Mesothelial cell of epicardium (in vitro differentiated cells): ENCODE results near the gene PLAAT1. TPM values are rescaled to one million over a fixed set of nuclear protein-coding genes. Genes with fewer than 3 reads are reported as not detected.

ENCODE experiments used
- DNase-seq, 2 experiments: peaks; one replicate each; pipeline ENCODE4 v3.0.0; 2021; ENCODE audit warnings: low spot score in 2 of 2; ENCODE audit not compliant: unreplicated experiment in 2 of 2
- H3K27ac Mint-ChIP-seq: 2 replicates; pipeline ENCODE4 v1.8.0; 2021; ENCODE audit warnings: mixed read lengths
- H3K27me3 Mint-ChIP-seq: 2 replicates; pipeline ENCODE4 v1.8.0; 2021; ENCODE audit warnings: low read depth, mixed read lengths
- H3K36me3 Mint-ChIP-seq: 2 replicates; pipeline ENCODE4 v1.8.0; 2021; ENCODE audit warnings: mixed read lengths
- H3K4me1 Mint-ChIP-seq: 2 replicates; pipeline ENCODE4 v1.8.0; 2021; ENCODE audit warnings: mixed read lengths
- H3K4me3 Mint-ChIP-seq: 2 replicates; pipeline ENCODE4 v1.8.0; 2021; ENCODE audit warnings: mild to moderate bottlenecking, moderate library complexity, mixed read lengths
- H3K9me3 Mint-ChIP-seq: 2 replicates; pipeline ENCODE4 v1.8.0; 2021; ENCODE audit warnings: mixed read lengths
- total RNA-seq: library from RNA; stranded (reverse); gene quantifications from 3 replicates; pipeline ENCODE4 v1.2.1, GENCODE V29; 2021
- TF ChIP-seq, protein P1 (sequence below): fragments of 200-600 bp; sonication (generic); IDR thresholded peaks from one replicate; pipeline ENCODE4 v1.5.0; 2021; ENCODE audit warnings: antibody characterized with exemption; ENCODE audit not compliant: unreplicated experiment

PLAAT1 gene
- total RNA-seq, 1 donor from 2014 or later, result 2.1 TPM

GRCh38 chr3:193271101-193271840 lies 30.2 kb downstream of the PLAAT1 start:
- no peaks in the 10 kb centered on the region for H3K36me3 Mint-ChIP-seq
- no peak for DNase-seq
- H3K4me3 Mint-ChIP-seq, result no peak overlapping the region
- no peak overlapping the region for H3K27ac Mint-ChIP-seq
- H3K27me3 Mint-ChIP-seq, result no peaks in the 10 kb centered on the region
- H3K4me1 Mint-ChIP-seq, result peaks cover 4% of the 10 kb centered on the region
- TF ChIP-seq, protein P1, sequence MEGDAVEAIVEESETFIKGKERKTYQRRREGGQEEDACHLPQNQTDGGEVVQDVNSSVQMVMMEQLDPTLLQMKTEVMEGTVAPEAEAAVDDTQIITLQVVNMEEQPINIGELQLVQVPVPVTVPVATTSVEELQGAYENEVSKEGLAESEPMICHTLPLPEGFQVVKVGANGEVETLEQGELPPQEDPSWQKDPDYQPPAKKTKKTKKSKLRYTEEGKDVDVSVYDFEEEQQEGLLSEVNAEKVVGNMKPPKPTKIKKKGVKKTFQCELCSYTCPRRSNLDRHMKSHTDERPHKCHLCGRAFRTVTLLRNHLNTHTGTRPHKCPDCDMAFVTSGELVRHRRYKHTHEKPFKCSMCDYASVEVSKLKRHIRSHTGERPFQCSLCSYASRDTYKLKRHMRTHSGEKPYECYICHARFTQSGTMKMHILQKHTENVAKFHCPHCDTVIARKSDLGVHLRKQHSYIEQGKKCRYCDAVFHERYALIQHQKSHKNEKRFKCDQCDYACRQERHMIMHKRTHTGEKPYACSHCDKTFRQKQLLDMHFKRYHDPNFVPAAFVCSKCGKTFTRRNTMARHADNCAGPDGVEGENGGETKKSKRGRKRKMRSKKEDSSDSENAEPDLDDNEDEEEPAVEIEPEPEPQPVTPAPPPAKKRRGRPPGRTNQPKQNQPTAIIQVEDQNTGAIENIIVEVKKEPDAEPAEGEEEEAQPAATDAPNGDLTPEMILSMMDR, result no peak
- peaks cover 3% of the 10 kb centered on the region for H3K9me3 Mint-ChIP-seq

- no peak overlapping the region for H3K27ac Mint-ChIP-seq
- no peak overlapping the region for H3K4me3 Mint-ChIP-seq
- H3K9me3 Mint-ChIP-seq, result peaks cover 47% of the 10 kb centered on the region
- peaks cover 4% of the 10 kb centered on the region for H3K27me3 Mint-ChIP-seq
- TF ChIP-seq, protein P1, result no peak
- no peaks in the 10 kb centered on the region for H3K36me3 Mint-ChIP-seq
- DNase-seq, result no peak
- no peaks in the 10 kb centered on the region for H3K4me1 Mint-ChIP-seq
These were observed 51.4 kb downstream of the PLAAT1 start for GRCh38 chr3:193292386-193292785.

- no peak overlapping the region for H3K4me3 Mint-ChIP-seq
- H3K27me3 Mint-ChIP-seq, result peaks cover 14% of the 10 kb centered on the region
- TF ChIP-seq, protein P1, result no peak
- H3K36me3 Mint-ChIP-seq, result no peaks in the 10 kb centered on the region
- no peak overlapping the region for H3K27ac Mint-ChIP-seq
- peaks cover 30% of the 10 kb centered on the region for H3K9me3 Mint-ChIP-seq
- DNase-seq, result no peak
- H3K4me1 Mint-ChIP-seq, result no peaks in the 10 kb centered on the region
These were observed 55.0 kb downstream of the PLAAT1 start for GRCh38 chr3:193295985-193296384.

- no peak overlapping the region for H3K4me3 Mint-ChIP-seq
- peaks cover 18% of the 10 kb centered on the region for H3K9me3 Mint-ChIP-seq
- H3K27me3 Mint-ChIP-seq, result peaks cover 16% of the 10 kb centered on the region
- H3K27ac Mint-ChIP-seq, result no peak overlapping the region
- no peaks in the 10 kb centered on the region for H3K4me1 Mint-ChIP-seq
- TF ChIP-seq, protein P1, result no peak
- H3K36me3 Mint-ChIP-seq, result no peaks in the 10 kb centered on the region
- DNase-seq, result no peak
These were observed 56.4 kb downstream of the PLAAT1 start for GRCh38 chr3:193297421-193297820.

GRCh38 chr3:193301433-193301832 lies 60.4 kb downstream of the PLAAT1 start:
- no peak for DNase-seq
- Mint-ChIP-seq H3K36me3 (no peaks in the 10 kb centered on the region), H3K9me3 (peaks cover 4% of the 10 kb centered on the region), H3K4me1 (no peaks in the 10 kb centered on the region), H3K27ac (no peak overlapping the region), H3K27me3 (peaks cover 22% of the 10 kb centered on the region), H3K4me3 (no peak overlapping the region)
- TF ChIP-seq, protein P1, result no peak
